H1 (cell line): ENCODE measurements around the gene OLIG2. TPM values are rescaled to one million over a fixed set of nuclear protein-coding genes. Genes with fewer than 3 reads are reported as not detected.

Source experiments
- CBX5 ChIP-seq: fragments of 300-800, 300-1000 bp; sonication (generic); IDR thresholded peaks from 2 replicates; pipeline ENCODE4 v1.7.1; 2016; ENCODE audit warnings: antibody characterized with exemption, low read length, low read depth
- GABPA ChIP-seq: IDR thresholded peaks from 2 replicates; pipeline ENCODE4 v1.6.1; 2011; ENCODE audit warnings: mild to moderate bottlenecking, low read length, moderate library complexity, borderline replicate concordance; ENCODE audit not compliant: insufficient read depth
- HDAC2 ChIP-seq, 2 experiments: fragments of 300-600 bp in 1 of 2; sonication (generic) in 1 of 2; IDR thresholded peaks; 2 replicates each; pipeline ENCODE4 v1.6.1; 2011 to 2012; ENCODE audit warnings: low read depth in 2 of 2, low read length in 2 of 2, mild to moderate bottlenecking in 2 of 2, moderate library complexity in 2 of 2, borderline replicate concordance in 1 of 2, inconsistent platforms in 1 of 2
- NANOG ChIP-seq: IDR thresholded peaks from 2 replicates; pipeline ENCODE4 v1.6.1; 2011; ENCODE audit warnings: low read length, low read depth, mild to moderate bottlenecking, inconsistent platforms; ENCODE audit not compliant: insufficient read depth, poor library complexity, severe bottlenecking
- SIX5 ChIP-seq: IDR thresholded peaks from 2 replicates; pipeline ENCODE4 v1.6.1; 2011; ENCODE audit warnings: mild to moderate bottlenecking, low read depth, low read length
- TBP ChIP-seq: IDR thresholded peaks from 2 replicates; pipeline ENCODE4 v1.6.1; 2011; ENCODE audit warnings: low read depth, low read length, improper control_type of control experiment
- TEAD4 ChIP-seq: IDR thresholded peaks from 2 replicates; pipeline ENCODE4 v1.6.1; 2012; ENCODE audit warnings: low read depth, low read length, inconsistent platforms, mixed read lengths
- polyA plus RNA-seq, 7 experiments: library from polyadenylated mRNA; depleted of rRNA in 3 of 7; stranded (reverse) in 5 of 7; unstranded in 2 of 7; fragments of >200 nt in 5 of 7; fragments of 200-250 nt in 2 of 7; gene quantifications; 1 replicate in 5 of 7; 2 replicates in 1 of 7; 4 replicates in 1 of 7; pipeline versions ENCODE4 v1.2.1 to v1.2.3, GENCODE V29; 2011 to 2013; ENCODE audit warnings: missing spikeins in 2 of 7, mixed read lengths in 2 of 7
- total RNA-seq: library from RNA; stranded (reverse); fragmentation: NEBNext Ultra II Directional; extraction: Animal tissue kit (Norgen Biotek cat#: 25700); gene quantifications from 2 replicates; pipeline ENCODE4 v1.2.1, GENCODE V29; 2021
- TF ChIP-seq, protein P1 (sequence below): fragments of 300-600 bp; sonication (generic); IDR thresholded peaks from 2 replicates; pipeline ENCODE4 v1.7.1; 2012; ENCODE audit warnings: low read length, moderate library complexity, mild to moderate bottlenecking, inconsistent platforms; ENCODE audit not compliant: insufficient replicate concordance
- TF ChIP-seq, protein P2 (sequence below): IDR thresholded peaks from 2 replicates; pipeline ENCODE4 v1.6.1; 2011; ENCODE audit warnings: low read length, improper control_type of control experiment
- TF ChIP-seq, protein P3 (sequence below): IDR thresholded peaks from 2 replicates; pipeline ENCODE4 v1.6.1; 2012; ENCODE audit warnings: inconsistent platforms

The OLIG2 gene
- total and polyA plus RNA-seq, 2 of the 8 experiments (the other 6 are each of a cell fraction or from before 2014, with no cell fraction given), result 0.79 TPM; not detected in 1

DNA sequence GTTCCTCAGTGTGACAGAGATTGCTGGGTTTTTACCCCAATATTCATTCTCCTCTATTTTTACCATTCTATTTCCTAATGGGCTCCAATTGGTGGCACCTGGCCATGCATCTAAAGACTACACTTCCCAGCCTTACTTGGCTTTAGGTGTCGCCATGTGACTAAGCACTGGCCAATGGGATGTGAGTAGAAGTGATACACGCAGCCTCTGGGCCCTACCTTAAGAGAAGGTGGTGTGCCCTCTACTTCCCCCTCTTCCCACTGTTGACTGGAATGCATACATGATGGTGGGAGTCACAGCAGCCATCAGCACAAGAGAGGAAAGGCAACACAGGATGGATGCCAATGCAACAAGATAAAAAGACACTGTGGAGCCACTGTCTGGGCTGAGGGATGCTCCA is 11.4 kb upstream of the OLIG2 start (continued):
- TF ChIP-seq, protein P1, sequence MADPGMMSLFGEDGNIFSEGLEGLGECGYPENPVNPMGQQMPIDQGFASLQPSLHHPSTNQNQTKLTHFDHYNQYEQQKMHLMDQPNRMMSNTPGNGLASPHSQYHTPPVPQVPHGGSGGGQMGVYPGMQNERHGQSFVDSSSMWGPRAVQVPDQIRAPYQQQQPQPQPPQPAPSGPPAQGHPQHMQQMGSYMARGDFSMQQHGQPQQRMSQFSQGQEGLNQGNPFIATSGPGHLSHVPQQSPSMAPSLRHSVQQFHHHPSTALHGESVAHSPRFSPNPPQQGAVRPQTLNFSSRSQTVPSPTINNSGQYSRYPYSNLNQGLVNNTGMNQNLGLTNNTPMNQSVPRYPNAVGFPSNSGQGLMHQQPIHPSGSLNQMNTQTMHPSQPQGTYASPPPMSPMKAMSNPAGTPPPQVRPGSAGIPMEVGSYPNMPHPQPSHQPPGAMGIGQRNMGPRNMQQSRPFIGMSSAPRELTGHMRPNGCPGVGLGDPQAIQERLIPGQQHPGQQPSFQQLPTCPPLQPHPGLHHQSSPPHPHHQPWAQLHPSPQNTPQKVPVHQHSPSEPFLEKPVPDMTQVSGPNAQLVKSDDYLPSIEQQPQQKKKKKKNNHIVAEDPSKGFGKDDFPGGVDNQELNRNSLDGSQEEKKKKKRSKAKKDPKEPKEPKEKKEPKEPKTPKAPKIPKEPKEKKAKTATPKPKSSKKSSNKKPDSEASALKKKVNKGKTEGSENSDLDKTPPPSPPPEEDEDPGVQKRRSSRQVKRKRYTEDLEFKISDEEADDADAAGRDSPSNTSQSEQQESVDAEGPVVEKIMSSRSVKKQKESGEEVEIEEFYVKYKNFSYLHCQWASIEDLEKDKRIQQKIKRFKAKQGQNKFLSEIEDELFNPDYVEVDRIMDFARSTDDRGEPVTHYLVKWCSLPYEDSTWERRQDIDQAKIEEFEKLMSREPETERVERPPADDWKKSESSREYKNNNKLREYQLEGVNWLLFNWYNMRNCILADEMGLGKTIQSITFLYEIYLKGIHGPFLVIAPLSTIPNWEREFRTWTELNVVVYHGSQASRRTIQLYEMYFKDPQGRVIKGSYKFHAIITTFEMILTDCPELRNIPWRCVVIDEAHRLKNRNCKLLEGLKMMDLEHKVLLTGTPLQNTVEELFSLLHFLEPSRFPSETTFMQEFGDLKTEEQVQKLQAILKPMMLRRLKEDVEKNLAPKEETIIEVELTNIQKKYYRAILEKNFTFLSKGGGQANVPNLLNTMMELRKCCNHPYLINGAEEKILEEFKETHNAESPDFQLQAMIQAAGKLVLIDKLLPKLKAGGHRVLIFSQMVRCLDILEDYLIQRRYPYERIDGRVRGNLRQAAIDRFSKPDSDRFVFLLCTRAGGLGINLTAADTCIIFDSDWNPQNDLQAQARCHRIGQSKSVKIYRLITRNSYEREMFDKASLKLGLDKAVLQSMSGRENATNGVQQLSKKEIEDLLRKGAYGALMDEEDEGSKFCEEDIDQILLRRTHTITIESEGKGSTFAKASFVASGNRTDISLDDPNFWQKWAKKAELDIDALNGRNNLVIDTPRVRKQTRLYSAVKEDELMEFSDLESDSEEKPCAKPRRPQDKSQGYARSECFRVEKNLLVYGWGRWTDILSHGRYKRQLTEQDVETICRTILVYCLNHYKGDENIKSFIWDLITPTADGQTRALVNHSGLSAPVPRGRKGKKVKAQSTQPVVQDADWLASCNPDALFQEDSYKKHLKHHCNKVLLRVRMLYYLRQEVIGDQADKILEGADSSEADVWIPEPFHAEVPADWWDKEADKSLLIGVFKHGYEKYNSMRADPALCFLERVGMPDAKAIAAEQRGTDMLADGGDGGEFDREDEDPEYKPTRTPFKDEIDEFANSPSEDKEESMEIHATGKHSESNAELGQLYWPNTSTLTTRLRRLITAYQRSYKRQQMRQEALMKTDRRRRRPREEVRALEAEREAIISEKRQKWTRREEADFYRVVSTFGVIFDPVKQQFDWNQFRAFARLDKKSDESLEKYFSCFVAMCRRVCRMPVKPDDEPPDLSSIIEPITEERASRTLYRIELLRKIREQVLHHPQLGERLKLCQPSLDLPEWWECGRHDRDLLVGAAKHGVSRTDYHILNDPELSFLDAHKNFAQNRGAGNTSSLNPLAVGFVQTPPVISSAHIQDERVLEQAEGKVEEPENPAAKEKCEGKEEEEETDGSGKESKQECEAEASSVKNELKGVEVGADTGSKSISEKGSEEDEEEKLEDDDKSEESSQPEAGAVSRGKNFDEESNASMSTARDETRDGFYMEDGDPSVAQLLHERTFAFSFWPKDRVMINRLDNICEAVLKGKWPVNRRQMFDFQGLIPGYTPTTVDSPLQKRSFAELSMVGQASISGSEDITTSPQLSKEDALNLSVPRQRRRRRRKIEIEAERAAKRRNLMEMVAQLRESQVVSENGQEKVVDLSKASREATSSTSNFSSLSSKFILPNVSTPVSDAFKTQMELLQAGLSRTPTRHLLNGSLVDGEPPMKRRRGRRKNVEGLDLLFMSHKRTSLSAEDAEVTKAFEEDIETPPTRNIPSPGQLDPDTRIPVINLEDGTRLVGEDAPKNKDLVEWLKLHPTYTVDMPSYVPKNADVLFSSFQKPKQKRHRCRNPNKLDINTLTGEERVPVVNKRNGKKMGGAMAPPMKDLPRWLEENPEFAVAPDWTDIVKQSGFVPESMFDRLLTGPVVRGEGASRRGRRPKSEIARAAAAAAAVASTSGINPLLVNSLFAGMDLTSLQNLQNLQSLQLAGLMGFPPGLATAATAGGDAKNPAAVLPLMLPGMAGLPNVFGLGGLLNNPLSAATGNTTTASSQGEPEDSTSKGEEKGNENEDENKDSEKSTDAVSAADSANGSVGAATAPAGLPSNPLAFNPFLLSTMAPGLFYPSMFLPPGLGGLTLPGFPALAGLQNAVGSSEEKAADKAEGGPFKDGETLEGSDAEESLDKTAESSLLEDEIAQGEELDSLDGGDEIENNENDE, result no peak
- TF ChIP-seq HDAC2 (IDR thresholded peaks at IDR 0.05; ENCODE audit: borderline replicate concordance in 1 of 2, low read depth in 2 of 2, low read length in 2 of 2) (no peak), TBP (no peak), SIX5 (peak; percentile 30; the same call in 1 of the 2 replicates), TEAD4 (no peak), CBX5 (no peak), NANOG (no peak), GABPA (no peak)
- TF ChIP-seq, protein P2, sequence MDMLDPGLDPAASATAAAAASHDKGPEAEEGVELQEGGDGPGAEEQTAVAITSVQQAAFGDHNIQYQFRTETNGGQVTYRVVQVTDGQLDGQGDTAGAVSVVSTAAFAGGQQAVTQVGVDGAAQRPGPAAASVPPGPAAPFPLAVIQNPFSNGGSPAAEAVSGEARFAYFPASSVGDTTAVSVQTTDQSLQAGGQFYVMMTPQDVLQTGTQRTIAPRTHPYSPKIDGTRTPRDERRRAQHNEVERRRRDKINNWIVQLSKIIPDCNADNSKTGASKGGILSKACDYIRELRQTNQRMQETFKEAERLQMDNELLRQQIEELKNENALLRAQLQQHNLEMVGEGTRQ, result peak; percentile 71
- TF ChIP-seq, protein P3, sequence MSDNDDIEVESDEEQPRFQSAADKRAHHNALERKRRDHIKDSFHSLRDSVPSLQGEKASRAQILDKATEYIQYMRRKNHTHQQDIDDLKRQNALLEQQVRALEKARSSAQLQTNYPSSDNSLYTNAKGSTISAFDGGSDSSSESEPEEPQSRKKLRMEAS, result no peak
